Astrocyte (in vitro differentiated cells and primary cell): ENCODE measurements around the gene NFIL3.

ENCODE experiments used
- EZH2 ChIP-seq: IDR thresholded peaks from 2 replicates; pipeline ENCODE4 v1.6.1; 2012; ENCODE audit warnings: mild to moderate bottlenecking, low read length, inconsistent platforms; ENCODE audit not compliant: insufficient read depth
- TF ChIP-seq, protein P1 (sequence below): IDR thresholded peaks from 2 replicates; pipeline ENCODE4 v1.5.1; 2011; ENCODE audit warnings: low read depth, mild to moderate bottlenecking, inconsistent platforms, low read length, moderate library complexity; ENCODE audit not compliant: insufficient read depth

DNA sequence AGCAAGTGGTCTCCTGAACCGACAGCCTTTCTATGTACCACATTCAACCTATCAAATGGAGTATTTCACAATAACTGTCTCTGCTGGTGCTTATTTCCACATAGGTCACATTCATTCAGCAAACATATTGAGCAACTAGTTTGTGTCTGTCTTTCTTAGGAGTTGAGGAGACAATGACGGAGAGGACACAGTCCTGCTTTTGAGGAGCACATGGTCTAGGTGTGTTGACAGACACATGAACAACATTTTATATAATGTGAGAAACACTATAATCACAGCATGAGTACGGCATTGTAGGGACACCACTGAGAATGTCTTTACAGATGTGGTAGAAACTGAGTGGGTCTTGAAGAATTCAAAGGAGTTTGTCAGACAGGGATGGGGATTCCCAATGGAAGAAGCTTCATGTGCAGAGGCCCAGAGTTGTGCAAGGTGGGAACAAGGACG lies 28.5 kb downstream of the NFIL3 start:
- TF ChIP-seq, protein P1, sequence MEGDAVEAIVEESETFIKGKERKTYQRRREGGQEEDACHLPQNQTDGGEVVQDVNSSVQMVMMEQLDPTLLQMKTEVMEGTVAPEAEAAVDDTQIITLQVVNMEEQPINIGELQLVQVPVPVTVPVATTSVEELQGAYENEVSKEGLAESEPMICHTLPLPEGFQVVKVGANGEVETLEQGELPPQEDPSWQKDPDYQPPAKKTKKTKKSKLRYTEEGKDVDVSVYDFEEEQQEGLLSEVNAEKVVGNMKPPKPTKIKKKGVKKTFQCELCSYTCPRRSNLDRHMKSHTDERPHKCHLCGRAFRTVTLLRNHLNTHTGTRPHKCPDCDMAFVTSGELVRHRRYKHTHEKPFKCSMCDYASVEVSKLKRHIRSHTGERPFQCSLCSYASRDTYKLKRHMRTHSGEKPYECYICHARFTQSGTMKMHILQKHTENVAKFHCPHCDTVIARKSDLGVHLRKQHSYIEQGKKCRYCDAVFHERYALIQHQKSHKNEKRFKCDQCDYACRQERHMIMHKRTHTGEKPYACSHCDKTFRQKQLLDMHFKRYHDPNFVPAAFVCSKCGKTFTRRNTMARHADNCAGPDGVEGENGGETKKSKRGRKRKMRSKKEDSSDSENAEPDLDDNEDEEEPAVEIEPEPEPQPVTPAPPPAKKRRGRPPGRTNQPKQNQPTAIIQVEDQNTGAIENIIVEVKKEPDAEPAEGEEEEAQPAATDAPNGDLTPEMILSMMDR: no peak
- no peak for TF ChIP-seq EZH2
